Adipocyte (in vitro differentiated cells): Measurements from ENCODE around the gene SIK3.

Experiments used
- DNase-seq: peaks from one replicate; pipeline ENCODE4 v3.0.0-alpha.2; 2015; ENCODE audit warnings: low read depth
- H3K27me3 ChIP-seq: replicated peaks from 2 replicates; pipeline ENCODE4 v1.7.0; 2013; ENCODE audit warnings: mild to moderate bottlenecking, low read length, moderate library complexity; ENCODE audit not compliant: control insufficient read depth, insufficient read depth
- H3K36me3 ChIP-seq: 2 replicates; pipeline ENCODE4 v1.7.0; 2013; ENCODE audit warnings: low read length, mild to moderate bottlenecking, moderate library complexity; ENCODE audit not compliant: control insufficient read depth, insufficient read depth, severe bottlenecking
- H3K4me1 ChIP-seq: 2 replicates; pipeline ENCODE4 v1.7.0; 2013; ENCODE audit warnings: mild to moderate bottlenecking, low read length, moderate library complexity; ENCODE audit not compliant: control insufficient read depth, insufficient read depth
- H3K4me3 ChIP-seq: 2 replicates; pipeline ENCODE4 v1.7.0; 2013; ENCODE audit warnings: mild to moderate bottlenecking, low read length, moderate library complexity
- H3K9ac ChIP-seq: 2 replicates; pipeline ENCODE4 v1.7.0; 2013; ENCODE audit warnings: mild to moderate bottlenecking, low read length, moderate library complexity
- H3K9me3 ChIP-seq: 2 replicates; pipeline ENCODE4 v1.7.0; 2013; ENCODE audit warnings: mild to moderate bottlenecking, low read length, moderate library complexity; ENCODE audit not compliant: control insufficient read depth

SIK3 gene

GRCh38 chr11:116994195-116994594 lies 104.0 kb downstream of the SIK3 start:
- Histone ChIP-seq H3K36me3 (no peaks in the 10 kb centered on the region), H3K27me3 (no peaks in the 10 kb centered on the region), H3K4me1 (peaks cover 17% of the 10 kb centered on the region), H3K9me3 (no peaks in the 10 kb centered on the region), H3K4me3 (no peak overlapping the region), H3K9ac (no peak overlapping the region)
- no peak for DNase-seq

- no peaks in the 10 kb centered on the region for H3K9me3 ChIP-seq
- peaks cover 22% of the 10 kb centered on the region for H3K4me1 ChIP-seq
- H3K27me3 ChIP-seq = no peaks in the 10 kb centered on the region
- no peak overlapping the region for H3K9ac ChIP-seq
- no peak for DNase-seq
- H3K4me3 ChIP-seq = no peak overlapping the region
- no peaks in the 10 kb centered on the region for H3K36me3 ChIP-seq
These were observed 104.6 kb downstream of the SIK3 start for GRCh38 chr11:116993599-116993998.

GRCh38 chr11:116991491-116991890 lies 106.7 kb downstream of the SIK3 start:
- no peaks in the 10 kb centered on the region for H3K36me3 ChIP-seq
- no peak for DNase-seq
- H3K27me3 ChIP-seq = no peaks in the 10 kb centered on the region
- no peaks in the 10 kb centered on the region for H3K9me3 ChIP-seq
- peaks cover 32% of the 10 kb centered on the region for H3K4me1 ChIP-seq
- H3K9ac ChIP-seq = no peak overlapping the region
- H3K4me3 ChIP-seq = no peak overlapping the region

- peaks cover 39% of the 10 kb centered on the region for H3K4me1 ChIP-seq
- no peaks in the 10 kb centered on the region for H3K36me3 ChIP-seq
- H3K9ac ChIP-seq = no peak overlapping the region
- H3K27me3 ChIP-seq = no peaks in the 10 kb centered on the region
- no peak for DNase-seq
- H3K4me3 ChIP-seq = no peak overlapping the region
- H3K9me3 ChIP-seq = no peaks in the 10 kb centered on the region
These were observed 107.4 kb downstream of the SIK3 start for GRCh38 chr11:116990811-116991210.

GRCh38 chr11:116990061-116990473 lies 108.2 kb downstream of the SIK3 start:
- Histone ChIP-seq H3K27me3 (no peaks in the 10 kb centered on the region), H3K9ac (peak overlapping the region; percentile 50), H3K4me1 (peaks cover 45% of the 10 kb centered on the region), H3K9me3 (no peaks in the 10 kb centered on the region), H3K4me3 (no peak overlapping the region), H3K36me3 (no peaks in the 10 kb centered on the region)
- peak; percentile 81 for DNase-seq

GRCh38 chr11:116989184-116989583 lies 109.0 kb downstream of the SIK3 start:
- H3K36me3 ChIP-seq = no peaks in the 10 kb centered on the region
- H3K27me3 ChIP-seq = no peaks in the 10 kb centered on the region
- peaks cover 52% of the 10 kb centered on the region for H3K4me1 ChIP-seq
- DNase-seq = no peak
- H3K9ac ChIP-seq = no peak overlapping the region
- H3K4me3 ChIP-seq = no peak overlapping the region
- H3K9me3 ChIP-seq = no peaks in the 10 kb centered on the region

- peak overlapping the region; percentile 23 for H3K9ac ChIP-seq
- H3K27me3 ChIP-seq = no peaks in the 10 kb centered on the region
- H3K9me3 ChIP-seq = no peaks in the 10 kb centered on the region
- no peaks in the 10 kb centered on the region for H3K36me3 ChIP-seq
- peak; percentile 71 for DNase-seq
- peak overlapping the region; percentile 58 for H3K4me3 ChIP-seq
- peaks cover 68% of the 10 kb centered on the region for H3K4me1 ChIP-seq
These were observed 111.6 kb downstream of the SIK3 start for GRCh38 chr11:116986521-116987105.

GRCh38 chr11:116984589-116984988 lies 113.6 kb downstream of the SIK3 start:
- Histone ChIP-seq H3K9me3 (no peaks in the 10 kb centered on the region), H3K4me1 (peaks cover 64% of the 10 kb centered on the region), H3K9ac (peak overlapping the region; percentile 37), H3K36me3 (no peaks in the 10 kb centered on the region), H3K4me3 (peak overlapping the region; percentile 40), H3K27me3 (no peaks in the 10 kb centered on the region)
- peak; percentile 91 for DNase-seq

GRCh38 chr11:116984186-116984585 lies 114.0 kb downstream of the SIK3 start:
- Histone ChIP-seq H3K9ac (peak overlapping the region; percentile 37), H3K9me3 (no peaks in the 10 kb centered on the region), H3K4me3 (peak overlapping the region; percentile 40), H3K36me3 (no peaks in the 10 kb centered on the region), H3K4me1 (peaks cover 60% of the 10 kb centered on the region), H3K27me3 (no peaks in the 10 kb centered on the region)
- peak; percentile 26 for DNase-seq

- Histone ChIP-seq H3K4me3 (no peak overlapping the region), H3K27me3 (no peaks in the 10 kb centered on the region), H3K36me3 (no peaks in the 10 kb centered on the region), H3K9me3 (no peaks in the 10 kb centered on the region), H3K9ac (no peak overlapping the region), H3K4me1 (peaks cover 55% of the 10 kb centered on the region)
- DNase-seq = no peak
These were observed 116.9 kb downstream of the SIK3 start for GRCh38 chr11:116981266-116981885.

- no peak for DNase-seq
- Histone ChIP-seq H3K4me3 (no peak overlapping the region), H3K4me1 (peaks cover 47% of the 10 kb centered on the region), H3K27me3 (no peaks in the 10 kb centered on the region), H3K9ac (no peak overlapping the region), H3K36me3 (no peaks in the 10 kb centered on the region), H3K9me3 (no peaks in the 10 kb centered on the region)
These were observed 118.0 kb downstream of the SIK3 start for GRCh38 chr11:116980136-116980793.
